GM23338 (cell line): ENCODE results near the gene CYSTM1. TPM values are rescaled to one million over a fixed set of nuclear protein-coding genes. Genes with fewer than 3 reads are reported as not detected.
A peak's percentile ranks its signal among the peaks of the same experiment; 100 is the strongest.

Experiments
- ATAC-seq: fragments of 200-7000 bp; cut with Tn5 transposase; 3 replicates; pipeline ENCODE4 v1.9.1; 2020
- DNase-seq: peaks from one replicate; pipeline ENCODE4 v3.0.0-alpha.2; 2015; ENCODE audit warnings: low spot score
- H2AFZ ChIP-seq: fragments of 200-600 bp; sonication (generic); 2 replicates; pipeline ENCODE4 v1.8.0; 2016; ENCODE audit warnings: antibody characterized with exemption, mild to moderate bottlenecking, moderate library complexity
- H3F3A ChIP-seq: fragments of 200-600 bp; sonication (generic); replicated peaks from 2 replicates; pipeline ENCODE4 v1.8.0; 2017; ENCODE audit warnings: antibody characterized with exemption, mixed run types, low read depth
- H3K27ac ChIP-seq: fragments of 200-600 bp; sonication (generic); 2 replicates; pipeline ENCODE4 v1.6.1; 2016; ENCODE audit warnings: low read depth
- H3K27me3 ChIP-seq: fragments of 200-600 bp; sonication (generic); 2 replicates; pipeline ENCODE4 v1.8.0; 2016; ENCODE audit warnings: mild to moderate bottlenecking, mixed run types, moderate library complexity; ENCODE audit not compliant: insufficient read depth
- H3K36me3 ChIP-seq: fragments of 200-600 bp; sonication (generic); 2 replicates; pipeline ENCODE4 v1.8.0; 2016; ENCODE audit warnings: mild to moderate bottlenecking; ENCODE audit not compliant: insufficient read depth
- H3K4me1 ChIP-seq: fragments of 200-600 bp; sonication (generic); 2 replicates; pipeline ENCODE4 v1.8.0; 2016; ENCODE audit warnings: mild to moderate bottlenecking, moderate library complexity; ENCODE audit not compliant: insufficient read depth
- H3K4me2 ChIP-seq: fragments of 200-600 bp; sonication (generic); 2 replicates; pipeline ENCODE4 v1.7.1; 2017; ENCODE audit warnings: mixed run types
- H3K4me3 ChIP-seq: fragments of 200-600 bp; sonication (generic); 2 replicates; pipeline ENCODE4 v1.6.1; 2016; ENCODE audit warnings: mixed run types
- H3K79me2 ChIP-seq: fragments of 200-600 bp; sonication (generic); replicated peaks from 2 replicates; pipeline ENCODE4 v1.8.0; 2017; ENCODE audit warnings: mild to moderate bottlenecking; ENCODE audit not compliant: insufficient read depth
- H3K9me2 ChIP-seq: fragments of 200-600 bp; sonication (generic); 2 replicates; pipeline ENCODE4 v1.8.0; 2017; ENCODE audit not compliant: insufficient read depth
- H4K20me1 ChIP-seq: fragments of 200-600 bp; sonication (generic); replicated peaks from 2 replicates; pipeline ENCODE4 v1.8.0; 2017; ENCODE audit warnings: mild to moderate bottlenecking; ENCODE audit not compliant: insufficient read depth
- H3K27ac Mint-ChIP-seq: 2 replicates; pipeline ENCODE4 v1.8.0; 2020; ENCODE audit warnings: inconsistent platforms, mild to moderate bottlenecking, moderate library complexity, mixed read lengths
- H3K27me3 Mint-ChIP-seq: 3 replicates; pipeline ENCODE4 v1.8.0; 2022; ENCODE audit warnings: low read depth, mild to moderate bottlenecking, moderate library complexity, mixed read lengths, inconsistent platforms; ENCODE audit not compliant: insufficient read depth, poor library complexity
- H3K36me3 Mint-ChIP-seq: 3 replicates; pipeline ENCODE4 v1.8.0; 2021; ENCODE audit warnings: low read depth, mild to moderate bottlenecking, inconsistent platforms, moderate library complexity, mixed read lengths
- H3K4me1 Mint-ChIP-seq: 3 replicates; pipeline ENCODE4 v1.8.0; 2020; ENCODE audit warnings: mild to moderate bottlenecking, inconsistent platforms, mixed read lengths
- H3K4me3 Mint-ChIP-seq: 3 replicates; pipeline ENCODE4 v1.8.0; 2021; ENCODE audit warnings: moderate library complexity, mild to moderate bottlenecking, inconsistent platforms, mixed read lengths
- H3K9me3 Mint-ChIP-seq: 3 replicates; pipeline ENCODE4 v1.8.0; 2020; ENCODE audit warnings: moderate library complexity, mild to moderate bottlenecking, inconsistent platforms, mixed read lengths
- CREB1 ChIP-seq: fragments of 250-450 bp; sonication (Bioruptor Pico); IDR thresholded peaks from 2 replicates; pipeline ENCODE4 v1.5.0; 2020; ENCODE audit warnings: low read depth, mild to moderate bottlenecking, moderate library complexity
- ETS1 ChIP-seq: IDR thresholded peaks from 2 replicates; pipeline ENCODE4 v1.6.1; 2016; ENCODE audit warnings: antibody characterized with exemption
- EZH2 ChIP-seq: fragments of 200-600 bp; sonication (generic); IDR thresholded peaks from one replicate; pipeline ENCODE4 v1.8.0; 2017; ENCODE audit warnings: antibody characterized with exemption, mild to moderate bottlenecking, low read depth; ENCODE audit not compliant: unreplicated experiment
- EZH2phosphoT487 ChIP-seq: fragments of 200-600 bp; sonication (generic); IDR thresholded peaks from one replicate; pipeline ENCODE4 v1.8.1; 2018; ENCODE audit warnings: antibody characterized with exemption; ENCODE audit not compliant: unreplicated experiment
- JUNB ChIP-seq: IDR thresholded peaks from one replicate; pipeline ENCODE4 v1.6.1; 2016; ENCODE audit warnings: antibody characterized with exemption; ENCODE audit not compliant: unreplicated experiment
- NANOG ChIP-seq: IDR thresholded peaks from 2 replicates; pipeline ENCODE4 v1.6.1; 2016; ENCODE audit warnings: antibody characterized with exemption, borderline replicate concordance
- POLR2AphosphoS5 ChIP-seq: IDR thresholded peaks from 2 replicates; pipeline ENCODE4 v1.6.1; 2016; ENCODE audit warnings: antibody characterized with exemption, low read depth
- REST ChIP-seq: IDR thresholded peaks from one replicate; pipeline ENCODE4 v1.6.1; 2018; ENCODE audit warnings: antibody characterized with exemption; ENCODE audit not compliant: unreplicated experiment
- STAT1 ChIP-seq: IDR thresholded peaks from one replicate; pipeline ENCODE4 v1.6.1; 2016; ENCODE audit warnings: antibody characterized with exemption; ENCODE audit not compliant: unreplicated experiment
- ZNF114 ChIP-seq: fragments of 250-450 bp; sonication (Bioruptor Pico); IDR thresholded peaks from 2 replicates; pipeline ENCODE4 v1.5.0; 2020; ENCODE audit warnings: mild to moderate bottlenecking, moderate library complexity
- ZNF331 ChIP-seq: fragments of 250-450 bp; sonication (Bioruptor Pico); IDR thresholded peaks from 2 replicates; pipeline ENCODE4 v1.5.0; 2020; ENCODE audit warnings: low read depth, mild to moderate bottlenecking, moderate library complexity
- ZNF462 ChIP-seq: fragments of 250-450 bp; sonication (Bioruptor Pico); IDR thresholded peaks from 2 replicates; pipeline ENCODE4 v1.5.0; 2020; ENCODE audit warnings: mild to moderate bottlenecking, moderate library complexity
- polyA plus RNA-seq: library from polyadenylated mRNA; unstranded; fragments of >200 nt; fragmentation: Nextera tagmentation; extraction: Ambion mirVana; gene quantifications from 2 replicates; pipeline ENCODE4 v1.2.1, GENCODE V29; 2016
- total RNA-seq: library from RNA; depleted of rRNA; stranded (reverse); fragments of >200 nt; shearing (Covaris generic); gene quantifications from 2 replicates; pipeline ENCODE4 v1.2.3, GENCODE V29; 2014
- TF ChIP-seq, protein P1 (sequence below), 2 experiments: fragments of 200-600 bp in 1 of 2; sonication (generic) in 1 of 2; conservative IDR thresholded peaks; 2 replicates each; pipeline versions ENCODE4 v1.5.1 to v1.6.1; 2016 to 2017; ENCODE audit warnings: antibody characterized with exemption in 2 of 2, low read depth in 2 of 2, mild to moderate bottlenecking in 2 of 2, moderate library complexity in 1 of 2

CYSTM1 gene
- total and polyA plus RNA-seq, 2 experiments from 2014 or later, result 14.4 to 46.0 TPM

- H3K4me2 ChIP-seq, result peak overlapping the region; percentile 50; the same call in 1 of the 2 replicates
- H4K20me1 ChIP-seq, result no peaks in the 10 kb centered on the region
- no peak overlapping the region for H3K4me3 ChIP-seq
- DNase-seq (no peak), ATAC-seq (no peak)
- H3K4me3 Mint-ChIP-seq, result no peak overlapping the region
- peaks cover 23% of the 10 kb centered on the region for H3K4me1 Mint-ChIP-seq
- no peak overlapping the region for H2AFZ ChIP-seq
- H3K79me2 ChIP-seq, result no peaks in the 10 kb centered on the region
- H3K36me3 ChIP-seq, result no peaks in the 10 kb centered on the region
- no peaks in the 10 kb centered on the region for H3K27me3 ChIP-seq
- no peaks in the 10 kb centered on the region for H3K36me3 Mint-ChIP-seq
- TF ChIP-seq ZNF462 (CRISPR knock-in tag) (no peak), JUNB (no peak), REST (no peak), ZNF114 (no peak), CREB1 (CRISPR knock-in tag) (no peak), ZNF331 (CRISPR knock-in tag) (no peak), EZH2 (no peak), ETS1 (no peak), STAT1 (no peak), NANOG (no peak), EZH2phosphoT487 (no peak), POLR2AphosphoS5 (no peak)
- TF ChIP-seq, protein P1, sequence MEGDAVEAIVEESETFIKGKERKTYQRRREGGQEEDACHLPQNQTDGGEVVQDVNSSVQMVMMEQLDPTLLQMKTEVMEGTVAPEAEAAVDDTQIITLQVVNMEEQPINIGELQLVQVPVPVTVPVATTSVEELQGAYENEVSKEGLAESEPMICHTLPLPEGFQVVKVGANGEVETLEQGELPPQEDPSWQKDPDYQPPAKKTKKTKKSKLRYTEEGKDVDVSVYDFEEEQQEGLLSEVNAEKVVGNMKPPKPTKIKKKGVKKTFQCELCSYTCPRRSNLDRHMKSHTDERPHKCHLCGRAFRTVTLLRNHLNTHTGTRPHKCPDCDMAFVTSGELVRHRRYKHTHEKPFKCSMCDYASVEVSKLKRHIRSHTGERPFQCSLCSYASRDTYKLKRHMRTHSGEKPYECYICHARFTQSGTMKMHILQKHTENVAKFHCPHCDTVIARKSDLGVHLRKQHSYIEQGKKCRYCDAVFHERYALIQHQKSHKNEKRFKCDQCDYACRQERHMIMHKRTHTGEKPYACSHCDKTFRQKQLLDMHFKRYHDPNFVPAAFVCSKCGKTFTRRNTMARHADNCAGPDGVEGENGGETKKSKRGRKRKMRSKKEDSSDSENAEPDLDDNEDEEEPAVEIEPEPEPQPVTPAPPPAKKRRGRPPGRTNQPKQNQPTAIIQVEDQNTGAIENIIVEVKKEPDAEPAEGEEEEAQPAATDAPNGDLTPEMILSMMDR (conservative IDR thresholded peaks at IDR 0.05; ENCODE audit: low read depth in 2 of 2), result no peak
- no peaks in the 10 kb centered on the region for H3K9me3 Mint-ChIP-seq
- H3K27ac Mint-ChIP-seq, result no peak overlapping the region
- no peaks in the 10 kb centered on the region for H3F3A ChIP-seq
- H3K27ac ChIP-seq, result no peak overlapping the region
- H3K4me1 ChIP-seq, result peaks cover 22% of the 10 kb centered on the region
- H3K9me2 ChIP-seq, result no peaks in the 10 kb centered on the region
- no peaks in the 10 kb centered on the region for H3K27me3 Mint-ChIP-seq
Measured at GRCh38 chr5:140190872-140191218, 15.9 kb downstream of the CYSTM1 start.
